Vagina (tissue), 2 donors: ENCODE data around the gene MSH3. TPM values are rescaled to one million over a fixed set of nuclear protein-coding genes. Genes with fewer than 3 reads are reported as not detected.

Experiments
- DNase-seq, 2 donors: peaks; one replicate each; pipeline ENCODE4 v3.0.0-alpha.2; 2017; ENCODE audit errors: extremely low spot score in 2 of 2
- H3K27ac ChIP-seq: fragments of 200-600 bp; sonication (generic); one replicate; pipeline ENCODE4 v1.5.1; 2019
- H3K27me3 ChIP-seq: fragments of 200-600 bp; sonication (generic); one replicate; pipeline ENCODE4 v1.5.1; 2019
- H3K36me3 ChIP-seq, 2 donors: fragments of 200-600 bp; sonication (generic); one replicate each; pipeline ENCODE4 v1.5.1; 2017 to 2019
- H3K4me1 ChIP-seq: fragments of 200-600 bp; sonication (generic); one replicate; pipeline ENCODE4 v1.5.1; 2019
- H3K4me3 ChIP-seq, 2 donors: fragments of 200-600 bp; sonication (generic); 1 replicate in 1 of 2; 2 replicates in 1 of 2; pipeline ENCODE4 v1.5.1; 2016 to 2019
- H3K9me3 ChIP-seq: fragments of 200-600 bp; sonication (generic); one replicate; pipeline ENCODE4 v1.5.1; 2019
- POLR2A ChIP-seq, 2 donors: fragments of 450-650 bp; IDR thresholded peaks; one replicate each; pipeline ENCODE4 v1.6.1; 2017; ENCODE audit warnings: antibody characterized with exemption in 2 of 2, mild to moderate bottlenecking in 2 of 2, moderate library complexity in 2 of 2
- POLR2AphosphoS5 ChIP-seq, 2 donors: sonication (generic); formaldehyde crosslinking; IDR thresholded peaks; one replicate each; pipeline ENCODE4 v1.9.0; 2017; ENCODE audit warnings: antibody characterized with exemption in 2 of 2, mild to moderate bottlenecking in 2 of 2, low read depth in 1 of 2; ENCODE audit not compliant: insufficient read depth in 1 of 2
- intact Hi-C: fragments of 100-400 bp; cut with DNase I; formaldehyde crosslinking; loops from one replicate; pipeline ENCODE4 v1.15.1; 2023
- total RNA-seq: library from RNA; depleted of rRNA; stranded (reverse); fragments of >200 nt; gene quantifications from one replicate; pipeline ENCODE4 v1.2.3, GENCODE V29; 2016
- TF ChIP-seq, protein P1 (sequence below), 3 experiments: fragments of 450-650 bp in 2 of 3; fragments of 200-600 bp in 1 of 3; sonication (generic) in 1 of 3; IDR thresholded peaks; one replicate each; pipeline ENCODE4 v1.5.1; 2017 to 2019; ENCODE audit warnings: antibody characterized with exemption in 3 of 3, mild to moderate bottlenecking in 2 of 3, moderate library complexity in 2 of 3

MSH3 gene
- total RNA-seq, 1 donor from 2014 or later, result 30.0 TPM

DNA sequence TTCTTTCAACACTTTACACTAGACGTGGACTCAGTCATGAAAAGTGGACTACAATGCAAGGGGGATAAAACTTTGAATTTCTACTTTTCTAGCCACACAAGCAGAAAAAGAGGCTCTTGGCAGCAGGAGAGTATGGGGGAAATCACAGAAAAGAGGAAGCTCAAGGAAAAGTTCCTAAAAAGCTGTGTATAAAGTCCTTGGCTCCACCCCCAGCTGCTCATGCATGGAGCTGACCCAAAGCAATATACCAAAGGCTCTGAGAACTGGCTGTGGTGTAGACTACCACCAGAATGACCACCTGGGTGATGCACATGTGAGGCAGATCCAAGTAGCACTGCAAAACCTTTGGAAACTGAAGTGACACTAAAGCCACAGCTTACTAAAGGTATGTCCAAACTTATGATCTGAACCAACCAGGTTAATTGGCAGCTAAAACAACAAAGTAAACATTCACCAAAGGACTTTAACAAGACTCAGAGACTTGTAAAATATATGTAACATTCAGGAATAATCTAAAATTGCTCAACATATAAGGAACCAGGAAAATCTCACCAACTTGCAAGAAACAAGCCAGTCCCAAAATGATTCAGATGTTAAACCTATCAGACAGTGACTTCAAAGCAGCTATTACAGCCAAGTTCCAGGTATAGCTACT is 250.2 kb downstream of the MSH3 start:
- no peak overlapping the region for H3K27ac ChIP-seq
- no peaks in the 10 kb centered on the region for H3K36me3 ChIP-seq
- no peaks in the 10 kb centered on the region for H3K4me1 ChIP-seq
- no peaks in the 10 kb centered on the region for H3K27me3 ChIP-seq
- H3K4me3 ChIP-seq, result no peak overlapping the region
- TF ChIP-seq POLR2A (IDR thresholded peaks at IDR 0.05) (no peak), POLR2AphosphoS5 (IDR thresholded peaks at IDR 0.05; ENCODE audit: insufficient read depth in 1 of 2, low read depth in 1 of 2) (no peak)
- TF ChIP-seq, protein P1, sequence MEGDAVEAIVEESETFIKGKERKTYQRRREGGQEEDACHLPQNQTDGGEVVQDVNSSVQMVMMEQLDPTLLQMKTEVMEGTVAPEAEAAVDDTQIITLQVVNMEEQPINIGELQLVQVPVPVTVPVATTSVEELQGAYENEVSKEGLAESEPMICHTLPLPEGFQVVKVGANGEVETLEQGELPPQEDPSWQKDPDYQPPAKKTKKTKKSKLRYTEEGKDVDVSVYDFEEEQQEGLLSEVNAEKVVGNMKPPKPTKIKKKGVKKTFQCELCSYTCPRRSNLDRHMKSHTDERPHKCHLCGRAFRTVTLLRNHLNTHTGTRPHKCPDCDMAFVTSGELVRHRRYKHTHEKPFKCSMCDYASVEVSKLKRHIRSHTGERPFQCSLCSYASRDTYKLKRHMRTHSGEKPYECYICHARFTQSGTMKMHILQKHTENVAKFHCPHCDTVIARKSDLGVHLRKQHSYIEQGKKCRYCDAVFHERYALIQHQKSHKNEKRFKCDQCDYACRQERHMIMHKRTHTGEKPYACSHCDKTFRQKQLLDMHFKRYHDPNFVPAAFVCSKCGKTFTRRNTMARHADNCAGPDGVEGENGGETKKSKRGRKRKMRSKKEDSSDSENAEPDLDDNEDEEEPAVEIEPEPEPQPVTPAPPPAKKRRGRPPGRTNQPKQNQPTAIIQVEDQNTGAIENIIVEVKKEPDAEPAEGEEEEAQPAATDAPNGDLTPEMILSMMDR (IDR thresholded peaks at IDR 0.05), result no peak
- no peaks in the 10 kb centered on the region for H3K9me3 ChIP-seq
- intact Hi-C loops, result no loop called here
- DNase-seq, result no peak

DNA sequence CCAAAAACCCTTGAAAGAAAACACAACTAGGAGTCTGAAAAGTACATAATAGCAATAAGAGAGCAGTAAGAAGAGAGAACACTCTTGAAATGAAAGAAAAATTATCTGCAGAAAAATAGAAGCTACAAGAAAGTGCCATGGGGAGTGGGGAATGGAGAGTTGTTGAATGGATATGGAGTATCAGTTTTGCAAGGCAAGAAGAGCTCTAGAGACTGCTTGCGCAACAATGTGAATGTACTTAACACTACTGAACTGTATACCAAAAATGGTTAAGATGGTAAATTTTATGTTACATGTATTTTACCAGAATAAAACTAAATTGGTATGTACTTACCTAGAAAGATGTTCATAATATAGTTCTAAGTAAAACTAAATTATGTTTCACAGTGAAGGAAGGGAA is 251.0 kb downstream of the MSH3 start:
- no peak for DNase-seq
- intact Hi-C loops, result no loop called here
- TF ChIP-seq, protein P1 (IDR thresholded peaks at IDR 0.05), result no peak
- TF ChIP-seq POLR2AphosphoS5 (IDR thresholded peaks at IDR 0.05; ENCODE audit: insufficient read depth in 1 of 2, low read depth in 1 of 2), result no peak
- Histone ChIP-seq H3K27ac (no peak overlapping the region), H3K36me3 (no peaks in the 10 kb centered on the region), H3K27me3 (no peaks in the 10 kb centered on the region), H3K4me3 (no peak overlapping the region), H3K4me1 (no peaks in the 10 kb centered on the region), H3K9me3 (no peaks in the 10 kb centered on the region)

DNA sequence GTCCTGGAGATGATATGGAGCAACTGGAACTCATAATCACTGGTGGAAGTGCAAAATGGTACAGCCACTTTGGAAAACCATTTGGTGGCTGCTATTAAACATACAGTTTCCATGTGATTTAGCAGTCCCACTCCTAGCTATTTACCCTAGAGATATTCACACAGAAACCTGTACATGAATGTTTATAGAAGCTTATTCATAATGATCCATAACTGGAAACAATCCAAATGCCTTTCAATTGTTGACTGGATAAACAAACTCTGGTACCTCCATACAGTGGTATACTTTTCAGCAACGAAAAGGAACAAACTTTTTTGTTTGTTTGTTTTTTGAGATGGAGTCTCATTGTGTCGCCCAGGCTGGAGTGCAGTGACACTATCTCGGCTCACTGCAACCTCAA is 258.0 kb downstream of the MSH3 start:
- no peaks in the 10 kb centered on the region for H3K27me3 ChIP-seq
- H3K27ac ChIP-seq, result no peak overlapping the region
- H3K4me3 ChIP-seq, result no peak overlapping the region
- H3K9me3 ChIP-seq, result no peaks in the 10 kb centered on the region
- TF ChIP-seq POLR2A (IDR thresholded peaks at IDR 0.05) (no peak), POLR2AphosphoS5 (IDR thresholded peaks at IDR 0.05; ENCODE audit: insufficient read depth in 1 of 2, low read depth in 1 of 2) (no peak)
- TF ChIP-seq, protein P1 (IDR thresholded peaks at IDR 0.05), result no peak
- H3K4me1 ChIP-seq, result peaks cover 5% of the 10 kb centered on the region
- DNase-seq, result no peak
- intact Hi-C loops, result no loop called here
- H3K36me3 ChIP-seq, result no peaks in the 10 kb centered on the region

DNA sequence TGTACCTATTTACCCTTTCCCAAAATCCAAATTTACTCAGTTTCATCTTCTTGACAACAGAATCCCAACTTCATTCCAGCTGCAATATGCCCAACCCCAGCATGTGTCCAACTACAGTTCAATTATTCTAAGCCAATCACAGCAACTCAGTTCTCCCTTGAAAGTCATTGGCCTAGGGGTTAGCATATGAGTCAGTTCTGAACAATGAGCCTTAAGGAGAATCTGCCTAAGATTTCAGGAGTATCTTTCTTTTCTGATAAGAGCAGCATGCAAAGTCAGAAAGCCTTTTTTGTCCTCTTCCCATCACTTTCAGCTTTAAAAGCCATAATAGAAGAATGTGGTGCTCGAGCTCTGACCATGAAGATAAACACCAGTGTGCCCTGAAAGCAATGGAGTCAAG is 261.3 kb downstream of the MSH3 start:
- H3K4me3 ChIP-seq, result no peak overlapping the region
- intact Hi-C loops, result no loop called here
- H3K27me3 ChIP-seq, result no peaks in the 10 kb centered on the region
- H3K27ac ChIP-seq, result no peak overlapping the region
- H3K36me3 ChIP-seq, result no peaks in the 10 kb centered on the region
- DNase-seq, result no peak
- H3K4me1 ChIP-seq, result peaks cover 18% of the 10 kb centered on the region
- no peak for TF ChIP-seq POLR2AphosphoS5 (IDR thresholded peaks at IDR 0.05; ENCODE audit: insufficient read depth in 1 of 2, low read depth in 1 of 2)
- no peaks in the 10 kb centered on the region for H3K9me3 ChIP-seq

DNA sequence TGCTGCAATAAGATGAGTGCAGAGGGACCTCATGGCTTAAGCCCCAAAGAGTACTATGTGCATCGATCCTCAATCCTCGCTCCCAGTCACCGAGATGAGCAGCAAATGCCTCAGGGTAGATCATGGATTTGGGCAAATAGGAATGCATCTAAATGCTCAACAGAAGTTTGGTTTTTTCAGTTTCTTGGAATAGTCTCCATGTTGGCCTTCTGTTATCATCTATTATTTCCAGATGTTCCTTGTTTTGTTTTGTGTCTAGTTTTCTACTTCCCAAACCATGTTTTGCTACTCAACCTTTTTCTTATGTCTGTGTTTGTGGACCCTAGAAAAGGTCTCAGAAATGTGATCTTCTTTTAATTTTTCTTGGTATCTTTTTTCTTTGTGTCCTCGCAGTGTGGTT is 262.2 kb downstream of the MSH3 start:
- H3K36me3 ChIP-seq, result no peaks in the 10 kb centered on the region
- H3K27ac ChIP-seq, result no peak overlapping the region
- no peaks in the 10 kb centered on the region for H3K9me3 ChIP-seq
- no peak for DNase-seq
- H3K4me1 ChIP-seq, result peaks cover 18% of the 10 kb centered on the region
- no peak for TF ChIP-seq POLR2AphosphoS5 (IDR thresholded peaks at IDR 0.05; ENCODE audit: insufficient read depth in 1 of 2, low read depth in 1 of 2)
- TF ChIP-seq, protein P1 (IDR thresholded peaks at IDR 0.05), result no peak
- H3K27me3 ChIP-seq, result no peaks in the 10 kb centered on the region
- intact Hi-C loops, result no loop called here
- H3K4me3 ChIP-seq, result no peak overlapping the region
